GM20431 (cell line): Measurements from ENCODE around the gene FARP1.

Experiments
- in situ Hi-C: fragments of 300-500 bp; cut with MseI, MboI; formaldehyde crosslinking; loops from one replicate; pipeline ENCODE4 v1.15.0; 2020; ENCODE audit warnings: low sequenced_read_pairs; ENCODE audit not compliant: unreplicated experiment

Gene FARP1

DNA sequence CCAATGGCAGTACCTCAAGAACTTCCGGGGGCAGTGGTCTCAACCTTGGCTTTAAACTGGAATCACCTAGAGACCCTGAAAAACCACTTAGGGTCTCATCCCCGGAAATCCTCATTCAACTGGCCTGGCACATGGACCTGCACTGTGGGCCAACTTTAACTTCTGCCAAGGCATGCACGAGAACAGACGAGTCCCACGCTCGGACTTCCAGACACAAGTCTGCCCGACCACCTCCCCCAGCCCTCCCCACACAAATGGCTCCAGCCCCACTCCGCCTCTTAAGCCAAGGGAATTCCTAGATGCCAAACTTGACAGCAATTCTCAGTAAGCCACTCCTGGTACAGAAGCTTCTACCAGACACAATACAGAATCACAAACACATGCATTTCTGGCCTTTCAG is 320.1 kb downstream of the FARP1 start:
- in situ Hi-C loops: no loop called here

DNA sequence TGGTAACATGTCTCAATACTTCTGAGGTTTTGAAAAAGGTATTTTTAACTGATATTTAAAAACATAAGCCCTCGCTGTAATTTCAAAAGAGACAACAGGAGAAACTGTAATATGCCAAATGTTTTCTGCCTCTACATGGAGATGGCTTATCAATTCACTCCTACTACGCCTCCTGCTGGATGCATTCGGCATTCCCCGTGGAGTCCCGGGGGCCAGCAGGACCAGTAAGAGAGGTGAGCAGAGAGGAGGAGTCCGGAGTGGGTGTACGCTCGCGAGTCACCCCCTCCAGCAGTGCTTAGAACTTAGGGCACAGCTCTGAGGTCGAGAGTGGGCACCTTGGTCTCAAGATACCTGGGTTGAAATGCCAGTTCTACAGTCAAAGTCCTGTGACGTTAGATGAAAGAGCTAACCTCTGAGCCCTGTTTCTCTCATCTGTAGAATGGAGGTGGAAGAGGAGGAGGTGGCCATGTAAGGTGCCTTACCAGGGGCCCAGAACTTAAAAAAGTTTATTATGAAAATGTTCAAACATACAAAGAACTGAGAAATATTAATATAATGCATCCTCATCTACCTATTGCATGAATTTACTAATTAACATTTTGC is 323.8 kb downstream of the FARP1 start:
- in situ Hi-C loops: no loop called here

DNA sequence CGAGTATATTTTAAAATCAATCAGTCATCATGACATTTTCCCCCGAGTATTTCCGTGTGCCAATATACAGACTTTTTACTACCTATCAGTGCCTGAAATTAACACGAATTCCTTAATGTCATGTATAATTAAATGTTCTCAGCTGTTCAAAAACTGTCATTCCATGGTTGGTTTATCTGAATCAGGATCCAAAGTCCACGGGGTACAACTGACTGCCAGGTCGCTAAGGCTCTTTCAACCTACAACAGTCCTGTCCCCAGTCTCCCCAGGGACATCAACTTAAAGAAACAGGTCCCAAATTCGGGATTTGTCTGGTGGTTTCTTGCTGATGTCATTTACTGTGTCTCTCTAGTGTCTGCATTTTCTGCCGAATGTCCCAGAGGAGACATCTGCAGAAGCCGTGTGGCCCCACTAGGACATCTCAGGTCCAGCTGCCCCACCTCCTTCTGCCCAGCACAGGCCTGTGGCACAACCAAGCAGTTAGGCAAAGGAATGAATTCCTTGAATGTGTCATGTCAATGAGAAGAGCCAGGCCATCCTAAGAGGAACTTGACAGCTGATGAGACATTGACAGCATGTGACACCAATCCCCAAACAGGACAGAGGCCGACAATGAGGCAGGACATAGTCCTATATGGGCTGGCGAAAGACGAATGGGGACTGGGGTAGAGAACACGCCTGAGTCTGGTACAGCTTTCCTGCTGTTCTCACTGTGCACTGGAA is 324.5 kb downstream of the FARP1 start:
- in situ Hi-C loops: no loop called here

DNA sequence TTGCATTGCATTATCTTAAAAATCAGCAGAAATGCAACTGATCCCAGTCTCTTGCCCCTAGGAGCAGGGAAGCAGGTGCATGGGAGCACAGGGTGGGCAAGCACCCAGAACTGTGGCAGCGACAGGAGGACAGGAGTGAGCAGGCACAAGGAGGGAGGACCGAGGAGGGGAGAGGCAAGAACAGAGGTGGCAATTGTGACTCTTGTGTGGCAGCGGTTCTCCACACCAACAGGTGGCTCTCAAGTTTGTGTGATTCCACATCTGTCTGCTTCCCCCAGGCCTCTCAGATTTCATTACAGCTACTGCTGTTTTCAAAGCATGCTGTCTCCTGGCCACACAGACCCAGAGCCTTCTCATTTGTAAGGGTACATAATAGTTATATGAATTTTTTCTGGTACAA is 325.5 kb downstream of the FARP1 start:
- in situ Hi-C loops: no loop called here

DNA sequence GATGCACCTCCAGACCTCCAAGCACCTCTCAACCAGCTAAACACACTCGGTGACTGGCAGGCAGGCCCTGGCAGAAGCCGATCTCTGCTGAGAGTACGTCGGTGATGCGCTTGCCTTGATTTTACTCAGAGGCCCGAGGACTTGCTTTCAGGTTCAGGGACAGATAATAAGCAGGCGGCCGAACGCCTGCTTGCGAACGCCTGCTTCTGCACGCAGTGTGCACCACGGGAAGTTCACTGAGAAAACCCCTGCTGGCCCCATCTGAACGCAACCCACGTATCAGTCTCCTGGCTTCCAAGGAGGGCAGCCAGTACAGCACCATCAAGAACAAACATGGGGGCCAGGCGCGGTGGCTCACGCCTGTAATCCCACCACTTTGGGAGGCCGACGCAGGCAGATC is 326.0 kb downstream of the FARP1 start:
- in situ Hi-C loops: no loop called here

DNA sequence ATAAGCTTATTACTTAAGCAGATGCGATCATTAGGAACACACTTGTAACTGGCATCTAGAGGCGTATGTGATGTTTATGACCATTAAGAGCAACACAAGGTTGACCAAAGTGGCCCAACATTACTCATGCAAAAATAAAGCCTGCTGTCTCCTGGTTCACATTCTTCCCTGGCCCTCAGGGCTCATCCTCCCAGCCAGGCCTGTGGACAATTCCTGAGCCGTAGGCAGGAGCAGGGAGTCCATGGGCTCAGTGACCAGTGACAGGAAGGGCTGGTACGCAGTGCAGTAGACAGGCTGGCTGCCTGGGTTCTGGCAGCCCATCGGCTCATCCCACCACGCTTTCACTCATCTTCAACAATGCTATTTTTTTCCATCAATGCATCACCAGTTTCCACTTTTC is 328.0 kb downstream of the FARP1 start:
- in situ Hi-C loops: loop anchor here (10.0 kb wide), 1 partner anchor 114 kb away; no protein-coding TSS in a partner anchor

DNA sequence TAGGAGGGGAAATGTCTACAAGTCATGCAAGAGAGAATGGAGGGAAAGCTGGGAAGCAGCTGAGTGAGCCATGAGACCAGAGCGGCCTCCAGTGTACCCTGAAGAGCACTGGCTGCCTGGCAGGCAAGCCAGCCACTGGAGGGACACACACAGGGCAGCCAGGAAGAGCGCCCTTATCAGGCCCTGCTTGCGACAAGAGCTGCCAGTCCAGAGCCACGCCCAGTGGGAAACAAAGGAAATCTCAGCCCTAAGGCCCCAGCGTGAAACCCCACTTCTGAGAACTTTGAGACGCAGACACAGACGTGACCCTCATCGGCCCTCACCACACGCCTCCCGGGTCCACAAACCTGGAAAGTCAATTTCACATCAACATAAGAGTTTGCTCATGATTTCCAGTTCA is 329.0 kb downstream of the FARP1 start:
- in situ Hi-C loops: loop anchor here (10.0 kb wide), 1 partner anchor 113 kb away; no protein-coding TSS in a partner anchor

DNA sequence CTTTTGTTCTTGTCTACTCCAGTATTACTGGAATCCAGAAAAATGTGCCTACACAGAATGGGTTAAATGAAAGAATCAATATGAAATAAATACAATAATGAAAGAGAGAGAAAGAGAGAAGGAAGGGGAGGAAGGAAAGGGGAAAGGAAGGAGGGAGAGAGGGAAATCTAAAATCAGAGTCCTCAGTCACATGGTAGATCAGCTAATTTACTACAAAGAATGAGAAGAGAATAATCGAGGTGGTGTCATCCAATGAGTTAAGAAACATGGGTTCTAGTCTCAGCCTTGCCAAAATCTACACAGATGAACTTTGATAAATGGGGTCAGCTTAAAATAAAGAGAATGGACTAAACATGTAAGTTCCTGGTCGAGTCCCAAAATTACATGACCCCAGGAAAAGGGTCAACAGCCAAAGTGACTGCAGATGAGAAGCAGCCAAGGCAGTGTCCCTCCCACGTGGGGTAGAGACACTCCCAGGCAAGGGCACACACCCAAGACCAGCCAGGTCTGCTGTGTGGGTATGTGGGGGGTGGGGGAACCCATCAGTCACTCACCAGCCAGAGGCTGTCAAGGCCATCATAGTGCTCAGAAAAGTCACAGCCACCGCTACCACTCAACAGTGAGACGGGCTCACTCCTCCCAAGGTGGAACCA is 330.4 kb downstream of the FARP1 start:
- in situ Hi-C loops: loop anchor here (10.0 kb wide), 1 partner anchor 112 kb away; no protein-coding TSS in a partner anchor

DNA sequence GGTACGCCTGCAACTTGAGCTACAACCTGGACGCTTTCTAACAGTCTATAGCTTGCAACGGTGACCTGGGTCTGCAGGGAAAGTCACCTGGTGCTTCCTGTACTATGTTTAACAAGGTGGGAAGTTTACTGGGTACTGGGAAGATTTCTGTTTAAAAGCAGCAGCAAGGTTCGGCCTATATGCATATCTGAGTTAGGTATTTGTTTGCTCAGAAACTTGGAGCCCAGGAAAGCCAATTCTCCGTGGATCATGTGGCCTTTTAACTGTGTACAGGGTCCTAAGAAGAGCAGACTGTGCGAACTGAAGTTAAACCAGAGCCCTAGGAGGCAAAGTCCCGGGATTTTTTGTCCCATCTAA is 330.9 kb downstream of the FARP1 start:
- in situ Hi-C loops: loop anchor here (10.0 kb wide), 1 partner anchor 111 kb away; no protein-coding TSS in a partner anchor

DNA sequence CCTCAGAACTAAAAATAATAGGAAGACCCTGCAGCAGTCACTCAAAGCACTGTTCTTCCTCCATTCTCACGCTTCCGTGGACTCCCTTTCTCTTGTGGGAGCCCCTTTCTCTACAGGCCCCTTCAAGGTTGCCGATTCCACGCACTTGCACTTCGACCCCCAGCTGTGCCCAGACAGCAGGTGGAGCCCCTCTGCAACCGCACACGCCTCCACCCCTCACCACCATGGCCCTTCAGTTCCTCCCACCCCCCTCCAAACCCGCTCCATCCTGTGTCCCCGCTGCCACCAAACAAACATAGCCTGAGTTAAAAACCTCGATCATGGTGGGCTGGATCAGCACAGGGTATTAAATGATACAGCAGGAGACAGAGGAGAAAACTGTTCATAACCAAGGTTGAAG is 331.4 kb downstream of the FARP1 start:
- in situ Hi-C loops: loop anchor here (10.0 kb wide), 1 partner anchor 111 kb away; no protein-coding TSS in a partner anchor

DNA sequence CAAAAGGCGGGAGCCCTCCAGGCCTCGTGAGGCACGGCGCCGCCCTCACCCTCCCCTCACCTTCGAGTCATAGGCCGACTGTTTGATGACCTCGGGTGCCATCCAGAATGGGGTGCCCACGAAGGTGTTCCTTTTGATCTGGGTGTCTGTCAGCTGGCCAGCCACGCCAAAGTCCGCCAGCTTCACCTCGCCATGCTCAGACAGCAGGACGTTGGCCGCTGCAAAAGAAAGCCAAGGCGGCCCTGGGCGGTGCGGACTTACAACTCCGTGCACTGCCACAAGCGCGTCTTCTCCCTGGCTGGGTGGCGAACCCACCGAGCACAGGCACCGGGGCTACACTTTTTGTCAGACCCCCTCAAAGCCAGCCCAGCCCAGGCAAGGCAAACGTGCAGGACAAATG is 331.9 kb downstream of the FARP1 start:
- in situ Hi-C loops: loop anchor here (10.0 kb wide), 1 partner anchor 110 kb away; no protein-coding TSS in a partner anchor

DNA sequence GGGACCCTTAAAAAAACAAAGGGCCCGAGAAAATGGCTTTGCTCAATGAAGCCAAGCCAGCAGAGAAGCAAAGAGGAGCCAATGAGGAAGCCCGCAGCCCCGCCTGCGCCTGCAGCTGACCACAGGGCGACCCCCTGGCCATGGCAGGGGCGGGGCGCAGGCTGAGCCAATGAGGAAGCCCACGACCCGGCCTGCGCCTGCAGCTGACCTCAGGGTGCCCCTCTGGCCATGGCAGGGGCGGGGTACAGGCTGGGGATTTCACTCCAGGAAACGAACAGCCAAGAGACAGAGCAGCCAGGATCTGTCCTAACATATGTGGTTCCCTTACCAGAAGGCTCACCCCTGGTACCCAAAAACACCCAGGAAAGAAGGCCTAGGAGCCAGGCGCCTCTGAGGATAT is 332.6 kb downstream of the FARP1 start:
- in situ Hi-C loops: loop anchor here (10.0 kb wide), 1 partner anchor 109 kb away; no protein-coding TSS in a partner anchor

DNA sequence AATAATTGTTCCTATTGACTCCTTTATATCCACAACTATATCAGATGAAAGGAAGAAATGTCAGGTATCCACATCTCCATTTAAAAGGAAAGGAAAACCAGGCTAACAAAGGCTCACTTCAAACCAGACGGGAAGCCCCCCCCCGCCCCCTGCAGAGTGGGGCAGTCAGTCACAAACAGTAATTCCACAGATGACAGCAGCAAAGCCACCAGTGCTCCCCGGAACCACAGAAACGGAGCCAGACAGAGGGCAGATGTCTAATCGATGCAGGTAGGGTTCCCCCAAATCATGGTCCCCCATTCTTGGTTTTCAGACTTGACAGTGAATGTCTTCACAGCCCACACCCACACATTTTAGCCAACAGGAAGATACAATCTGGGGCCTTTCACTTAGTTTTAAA is 333.2 kb downstream of the FARP1 start:
- in situ Hi-C loops: loop anchor here (10.0 kb wide), 1 partner anchor 109 kb away; no protein-coding TSS in a partner anchor

DNA sequence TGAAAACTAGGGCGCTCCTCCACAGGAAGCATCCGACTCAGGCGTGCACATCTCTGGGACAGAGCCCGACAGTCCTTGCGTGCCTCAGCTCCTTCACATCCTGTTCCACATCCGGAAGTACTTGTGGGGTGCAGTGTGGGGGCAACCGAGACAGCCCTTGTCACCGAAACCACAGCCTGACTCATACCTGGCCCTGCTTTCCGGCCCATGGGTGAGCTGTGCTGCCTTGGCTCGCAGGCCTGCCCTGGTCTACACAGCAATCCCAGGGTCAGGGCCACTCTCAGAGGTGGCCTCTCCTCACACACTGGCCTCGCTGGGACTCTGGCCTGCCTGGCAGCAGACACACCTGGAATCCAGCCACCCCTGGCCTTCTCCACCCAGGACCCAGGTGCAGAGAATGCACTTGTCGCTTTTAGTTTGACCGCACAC is 333.7 kb downstream of the FARP1 start:
- in situ Hi-C loops: loop anchor here (10.0 kb wide), 1 partner anchor 108 kb away; no protein-coding TSS in a partner anchor

DNA sequence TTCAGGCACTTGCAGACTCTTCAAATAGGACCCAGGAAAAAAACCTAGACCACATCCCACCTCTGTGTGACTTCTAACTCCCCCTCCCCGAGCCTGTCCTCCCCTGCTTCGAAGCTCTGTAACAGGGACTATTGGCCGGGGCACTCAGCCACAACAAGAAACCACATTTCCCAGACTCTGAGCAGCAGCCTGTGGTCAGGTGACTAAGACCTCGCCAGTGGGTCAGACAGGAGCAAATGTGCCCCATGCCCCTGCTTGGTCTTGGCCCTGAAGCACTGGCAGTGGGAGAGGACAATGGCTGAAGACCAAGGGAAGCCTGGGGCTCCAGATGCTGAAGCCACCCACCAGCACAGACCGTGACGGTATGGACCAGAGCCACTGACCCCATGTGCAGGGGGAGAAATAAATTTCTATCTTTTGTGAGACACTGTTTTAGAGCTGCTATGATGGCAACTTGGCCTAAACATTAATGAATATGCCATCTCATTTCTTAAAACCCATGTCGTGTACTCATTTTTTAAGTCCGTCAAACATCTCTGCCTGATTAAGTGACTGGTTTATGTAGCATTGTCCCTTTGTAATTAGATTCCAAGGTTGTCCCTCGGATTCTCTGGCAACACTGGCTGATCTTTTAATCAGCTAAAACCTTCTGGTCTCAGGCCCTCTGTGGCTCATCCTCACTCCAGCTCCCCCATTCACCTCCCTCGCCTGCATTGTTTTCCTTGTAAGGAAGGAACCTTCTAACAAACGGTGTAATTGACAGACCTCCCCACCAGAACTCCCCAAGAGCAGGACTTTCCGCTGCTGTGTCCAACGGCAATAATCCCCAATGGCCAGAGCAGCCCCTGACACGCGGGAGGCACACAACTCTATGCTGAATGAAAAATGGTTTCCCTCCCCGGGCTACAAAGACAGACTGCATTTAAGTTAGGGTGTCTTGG is 335.6 kb downstream of the FARP1 start:
- in situ Hi-C loops: loop anchor here (10.0 kb wide), 1 partner anchor 106 kb away; no protein-coding TSS in a partner anchor

DNA sequence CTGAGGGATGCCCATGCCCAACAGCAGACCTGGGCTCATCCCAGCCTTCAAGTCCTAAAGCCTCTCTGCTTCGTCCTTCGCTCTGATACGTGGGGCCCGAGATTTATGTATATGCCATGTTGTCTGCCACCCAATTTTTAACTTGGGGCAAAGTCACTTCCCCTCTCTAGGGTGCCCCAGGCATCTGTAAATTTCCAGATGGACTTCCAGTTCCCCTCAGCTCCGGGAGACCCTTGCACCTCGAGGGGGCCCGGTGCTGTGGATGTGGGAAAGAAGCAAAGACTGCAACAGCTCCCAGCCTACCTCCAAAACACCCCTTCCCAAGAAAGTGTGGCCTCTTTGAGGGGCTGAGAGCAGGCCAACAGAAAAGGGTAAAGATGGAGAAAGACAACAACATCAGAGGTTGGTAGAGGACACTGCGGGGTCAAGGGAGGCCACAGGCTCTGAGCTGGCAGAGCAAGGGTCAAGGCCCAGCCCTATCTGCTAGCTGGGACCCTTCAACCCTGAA is 336.7 kb downstream of the FARP1 start:
- in situ Hi-C loops: loop anchor here (10.0 kb wide), 1 partner anchor 105 kb away; no protein-coding TSS in a partner anchor

DNA sequence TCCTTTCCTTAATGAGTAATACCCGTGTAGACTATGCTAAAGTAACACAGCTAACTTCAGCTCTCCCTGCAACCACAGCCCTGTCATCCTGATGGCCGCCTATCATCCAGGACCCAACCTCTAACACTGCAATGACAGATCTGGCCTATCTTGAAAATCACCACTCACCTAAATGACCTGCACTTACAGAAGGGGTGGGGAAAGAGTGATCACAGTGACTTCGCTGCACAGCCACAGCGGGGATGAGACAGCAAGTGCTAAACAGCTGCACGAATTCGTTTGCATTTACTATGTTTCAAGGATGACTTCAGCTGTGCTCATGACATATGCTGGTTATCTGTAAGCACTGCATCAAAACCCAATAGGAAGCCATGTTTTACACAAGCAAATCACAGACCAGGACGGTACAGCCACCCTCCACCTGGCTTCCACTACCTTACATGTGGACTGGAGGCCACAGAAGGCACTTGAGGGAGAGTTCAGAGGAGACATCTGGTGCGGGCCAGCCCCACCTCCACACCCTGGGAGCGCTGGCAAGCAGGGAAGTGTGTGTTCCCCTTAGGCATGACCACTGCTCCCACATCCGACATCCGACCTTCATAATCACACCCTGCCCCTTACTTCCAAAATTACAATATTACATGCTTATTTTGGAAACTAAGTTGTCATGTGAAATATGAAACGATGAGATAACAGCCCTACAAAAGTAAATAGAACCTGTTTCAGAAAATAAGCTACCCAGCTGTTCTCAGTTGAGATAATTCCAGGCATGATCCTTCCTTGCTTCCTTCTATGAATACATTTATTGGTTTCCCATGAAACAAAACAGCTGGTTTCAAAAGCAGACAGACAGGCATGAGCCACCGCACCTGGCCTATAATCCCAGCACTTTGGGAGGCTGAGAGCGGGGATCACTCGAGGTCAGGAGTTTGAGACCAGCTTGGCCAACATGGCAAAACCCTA is 338.3 kb downstream of the FARP1 start:
- in situ Hi-C loops: no loop called here
